H1 (cell line): ENCODE measurements around the gene ADO. TPM values are rescaled to one million over a fixed set of nuclear protein-coding genes. Genes with fewer than 3 reads are reported as not detected.

Experiments used
- CTCF ChIA-PET: fragments of 300-600 bp; sonication (Branson Sonifier 250); formaldehyde crosslinking; loops from one replicate; lab custom pipeline; 2021; ENCODE audit not compliant: partially characterized antibody; lab: Charles Lee
- POLR2A ChIA-PET: fragments of 300-600 bp; sonication (Branson Sonifier 250); formaldehyde crosslinking; loops from one replicate; lab custom pipeline; 2021; ENCODE audit warnings: inconsistent platforms; ENCODE audit not compliant: partially characterized antibody; lab: Charles Lee
- DNase-seq, 2 experiments: peaks; one replicate each; pipeline versions ENCODE4 v3.0.0 to v3.0.0-alpha.2; 2010 to 2022; ENCODE audit warnings: low spot score in 2 of 2, low read depth in 1 of 2, mixed read lengths in 1 of 2
- FAIRE-seq: peaks from 2 replicates; lab custom pipeline; 2011; peaks lifted over from hg19 to GRCh38; lab: Jason Lieb, UNC
- H2AFZ ChIP-seq: 2 replicates; pipeline ENCODE4 v1.8.1; 2012; ENCODE audit warnings: low read length, inconsistent platforms
- H2AK5ac ChIP-seq: 2 replicates; pipeline ENCODE4 v1.6.1; 2013; ENCODE audit warnings: low read depth, low read length
- H2BK120ac ChIP-seq: replicated peaks from 2 replicates; pipeline ENCODE3; 2013; ENCODE audit warnings: low read depth, low read length, inconsistent platforms
- H2BK12ac ChIP-seq: 2 replicates; pipeline ENCODE4 v1.6.1; 2013; ENCODE audit warnings: low read depth, low read length
- H2BK15ac ChIP-seq: 2 replicates; pipeline ENCODE4 v1.6.1; 2013; ENCODE audit warnings: low read length
- H2BK20ac ChIP-seq: 2 replicates; pipeline ENCODE4 v1.6.1; 2013; ENCODE audit warnings: low read length
- H2BK5ac ChIP-seq: 2 replicates; pipeline ENCODE4 v1.6.1; 2013; ENCODE audit warnings: low read depth, low read length
- H3K14ac ChIP-seq: 2 replicates; pipeline ENCODE4 v1.6.1; 2013; ENCODE audit warnings: inconsistent platforms; ENCODE audit not compliant: insufficient read length
- H3K18ac ChIP-seq: 2 replicates; pipeline ENCODE4 v1.6.1; 2013; ENCODE audit warnings: low read length; ENCODE audit errors: extremely low read depth
- H3K23ac ChIP-seq: 2 replicates; pipeline ENCODE4 v1.6.1; 2013; ENCODE audit warnings: inconsistent platforms; ENCODE audit not compliant: insufficient read length
- H3K23me2 ChIP-seq: 2 replicates; pipeline ENCODE4 v1.6.1; 2013; ENCODE audit warnings: low read depth, low read length
- H3K27ac ChIP-seq: 2 replicates; pipeline ENCODE4 v1.6.1; 2011; ENCODE audit warnings: low read depth, low read length, inconsistent platforms
- H3K27me3 ChIP-seq, 4 experiments: replicated peaks in 1 of 4; 1 replicate in 1 of 4; 2 replicates in 3 of 4; pipeline versions ENCODE4 v1.6.1 to v1.8.1; 2011 to 2013; ENCODE audit warnings: low read length in 3 of 4, mild to moderate bottlenecking in 3 of 4, inconsistent platforms in 2 of 4, mixed read lengths in 2 of 4, moderate library complexity in 1 of 4; ENCODE audit not compliant: control insufficient read depth in 3 of 4, insufficient read depth in 3 of 4; ENCODE audit errors: extremely low read depth in 1 of 4
- H3K36me3 ChIP-seq, 4 experiments: 2 replicates each; pipeline versions ENCODE4 v1.6.1 to v1.8.1; 2011 to 2013; ENCODE audit warnings: mild to moderate bottlenecking in 4 of 4, low read length in 3 of 4, moderate library complexity in 2 of 4, control low read depth in 1 of 4, inconsistent platforms in 1 of 4; ENCODE audit not compliant: insufficient read depth in 4 of 4, control insufficient read depth in 2 of 4
- H3K4ac ChIP-seq: replicated peaks from 2 replicates; pipeline ENCODE3; 2013; ENCODE audit warnings: low read length, low read depth, mixed read lengths, inconsistent platforms; ENCODE audit not compliant: insufficient read length
- H3K4me1 ChIP-seq, 4 experiments: replicated peaks in 1 of 4; 1 replicate in 1 of 4; 2 replicates in 3 of 4; pipeline versions ENCODE4 v1.6.1 to v1.8.1; 2011 to 2013; ENCODE audit warnings: low read length in 3 of 4, inconsistent platforms in 2 of 4, mixed read lengths in 1 of 4; ENCODE audit not compliant: insufficient read depth in 4 of 4, control insufficient read depth in 3 of 4
- H3K4me2 ChIP-seq, 2 experiments: 2 replicates each; pipeline versions ENCODE4 v1.6.1 to v1.8.1; 2011 to 2013; ENCODE audit warnings: low read depth in 2 of 2, low read length in 2 of 2, control low read depth in 1 of 2, inconsistent platforms in 1 of 2, mild to moderate bottlenecking in 1 of 2; ENCODE audit not compliant: insufficient read depth in 1 of 2
- H3K4me3 ChIP-seq, 4 experiments: fragments of 200-600, 300-600 bp in 1 of 4; sonication (generic), shearing (Covaris generic), sonication (Bioruptor Twin) in 1 of 4; 2 replicates each; pipeline versions ENCODE4 v1.5.1 to v1.8.1; 2011 to 2016; ENCODE audit warnings: low read length in 4 of 4, low read depth in 3 of 4, control low read depth in 2 of 4, inconsistent platforms in 2 of 4, mild to moderate bottlenecking in 2 of 4, mixed read lengths in 1 of 4, moderate library complexity in 1 of 4; ENCODE audit not compliant: insufficient read depth in 2 of 4; ENCODE audit errors: extremely low read depth in 1 of 4
- H3K56ac ChIP-seq: replicated peaks from 2 replicates; pipeline ENCODE3; 2013; ENCODE audit warnings: low read depth, mild to moderate bottlenecking, mixed read lengths, low read length, inconsistent platforms; ENCODE audit not compliant: insufficient read length
- H3K79me1 ChIP-seq: 2 replicates; pipeline ENCODE4 v1.6.1; 2013; ENCODE audit warnings: low read depth, low read length, control low read depth
- H3K79me2 ChIP-seq, 2 experiments: 2 replicates each; pipeline versions ENCODE4 v1.6.1 to v1.8.1; 2012 to 2013; ENCODE audit warnings: low read length in 2 of 2, mild to moderate bottlenecking in 2 of 2, inconsistent platforms in 1 of 2; ENCODE audit not compliant: insufficient read depth in 2 of 2, control insufficient read depth in 1 of 2
- H3K9ac ChIP-seq, 4 experiments: replicated peaks in 1 of 4; 1 replicate in 1 of 4; 2 replicates in 3 of 4; pipeline versions ENCODE4 v1.6.1 to v1.8.1; 2011 to 2013; ENCODE audit warnings: low read depth in 3 of 4, low read length in 3 of 4, control low read depth in 2 of 4, mild to moderate bottlenecking in 2 of 4, moderate library complexity in 2 of 4, inconsistent platforms in 1 of 4; ENCODE audit errors: extremely low read depth in 1 of 4
- H3K9me3 ChIP-seq, 2 experiments: 2 replicates each; pipeline versions ENCODE4 v1.6.1 to v1.8.1; 2012 to 2013; ENCODE audit warnings: mild to moderate bottlenecking in 2 of 2, moderate library complexity in 2 of 2, control low read depth in 1 of 2, inconsistent platforms in 1 of 2, low read depth in 1 of 2, low read length in 1 of 2, mixed read lengths in 1 of 2; ENCODE audit not compliant: insufficient read depth in 2 of 2
- H4K20me1 ChIP-seq, 2 experiments: replicated peaks in 1 of 2; 2 replicates each; pipeline versions ENCODE3 to v1.8.1; 2011 to 2013; ENCODE audit warnings: inconsistent platforms in 2 of 2, low read length in 2 of 2, mild to moderate bottlenecking in 1 of 2; ENCODE audit not compliant: insufficient read depth in 2 of 2, control insufficient read depth in 1 of 2
- H4K5ac ChIP-seq: 2 replicates; pipeline ENCODE4 v1.6.1; 2013; ENCODE audit warnings: low read length, low read depth, mixed read lengths, inconsistent platforms; ENCODE audit not compliant: insufficient read length
- H4K8ac ChIP-seq: 2 replicates; pipeline ENCODE4 v1.8.0; 2013; ENCODE audit warnings: mild to moderate bottlenecking, moderate library complexity, low read length, inconsistent platforms; ENCODE audit not compliant: insufficient read depth; ENCODE audit errors: extremely low read depth
- H4K91ac ChIP-seq: replicated peaks from 2 replicates; pipeline ENCODE3; 2013; ENCODE audit warnings: low read length, mixed read lengths, inconsistent platforms; ENCODE audit not compliant: insufficient read length
- CEBPB ChIP-seq: IDR thresholded peaks from 2 replicates; pipeline ENCODE4 v1.6.1; 2012; ENCODE audit warnings: low read depth, low read length
- FOSL1 ChIP-seq: IDR thresholded peaks from 2 replicates; pipeline ENCODE4 v1.6.1; 2011; ENCODE audit warnings: mild to moderate bottlenecking, low read depth, low read length, moderate library complexity; ENCODE audit not compliant: insufficient read depth
- MAX ChIP-seq: IDR thresholded peaks from 2 replicates; pipeline ENCODE4 v1.6.1; 2012; ENCODE audit warnings: inconsistent platforms
- RBBP5 ChIP-seq: IDR thresholded peaks from 2 replicates; pipeline ENCODE4 v1.7.1; 2012; ENCODE audit warnings: low read depth, mild to moderate bottlenecking, inconsistent platforms, low read length, moderate library complexity, borderline replicate concordance
- SIN3A ChIP-seq, 2 experiments: IDR thresholded peaks in 1 of 2; conservative IDR thresholded peaks in 1 of 2; 2 replicates each; pipeline ENCODE4 v1.6.1; 2011 to 2012; ENCODE audit warnings: low read length in 2 of 2, improper control_type of control experiment in 1 of 2, low read depth in 1 of 2, mild to moderate bottlenecking in 1 of 2
- polyA plus RNA-seq, 7 experiments: library from polyadenylated mRNA; depleted of rRNA in 3 of 7; stranded (reverse) in 5 of 7; unstranded in 2 of 7; fragments of >200 nt in 5 of 7; fragments of 200-250 nt in 2 of 7; gene quantifications; 1 replicate in 5 of 7; 2 replicates in 1 of 7; 4 replicates in 1 of 7; pipeline versions ENCODE4 v1.2.1 to v1.2.3, GENCODE V29; 2011 to 2013; ENCODE audit warnings: missing spikeins in 2 of 7, mixed read lengths in 2 of 7
- total RNA-seq: library from RNA; stranded (reverse); fragmentation: NEBNext Ultra II Directional; extraction: Animal tissue kit (Norgen Biotek cat#: 25700); gene quantifications from 2 replicates; pipeline ENCODE4 v1.2.1, GENCODE V29; 2021

The ADO gene
- total and polyA plus RNA-seq, 2 of the 8 experiments (the other 6 are each of a cell fraction or from before 2014, with no cell fraction given): 18.7 to 27.9 TPM

- H3K79me2 ChIP-seq: no peaks in the 10 kb centered on the region
- H3K27ac ChIP-seq: no peak overlapping the region
- H3K4me2 ChIP-seq: no peak overlapping the region
- H3K27me3 ChIP-seq: no peaks in the 10 kb centered on the region
- H2AK5ac ChIP-seq: no peak overlapping the region
- POLR2A ChIA-PET: no interaction called here
- H3K14ac ChIP-seq: no peak overlapping the region
- TF ChIP-seq FOSL1 (no peak), CEBPB (no peak), SIN3A (conservative IDR thresholded peaks at IDR 0.05 in 1 of 2, IDR thresholded peaks at IDR 0.05 in 1 of 2; ENCODE audit: low read depth in 1 of 2, low read length in 2 of 2) (no peak), MAX (no peak), RBBP5 (no peak)
- H2BK15ac ChIP-seq: no peak overlapping the region
- no peaks in the 10 kb centered on the region for H3K23me2 ChIP-seq
- no peak overlapping the region for H4K91ac ChIP-seq
- H4K20me1 ChIP-seq: no peaks in the 10 kb centered on the region
- H2BK12ac ChIP-seq: no peak overlapping the region
- H3K9me3 ChIP-seq: no peaks in the 10 kb centered on the region
- H3K79me1 ChIP-seq: no peaks in the 10 kb centered on the region
- H3K9ac ChIP-seq: no peak overlapping the region
- no peak overlapping the region for H2BK20ac ChIP-seq
- H3K4ac ChIP-seq: no peak overlapping the region
- no peak overlapping the region for H3K23ac ChIP-seq
- H3K18ac ChIP-seq: no peak overlapping the region
- CTCF ChIA-PET: interaction anchor here (1.2 kb wide), 1 partner anchor 211 kb away, joined by 3 read pairs; no protein-coding TSS in a partner anchor
- H2BK5ac ChIP-seq: no peak overlapping the region
- FAIRE-seq: no peak
- H3K4me1 ChIP-seq: no peaks in the 10 kb centered on the region
- H3K36me3 ChIP-seq: no peaks in the 10 kb centered on the region
- H4K8ac ChIP-seq: no peak overlapping the region
- no peak overlapping the region for H4K5ac ChIP-seq
- no peak overlapping the region for H3K56ac ChIP-seq
- no peak overlapping the region for H2AFZ ChIP-seq
- no peak overlapping the region for H3K4me3 ChIP-seq
- DNase-seq: no peak
- no peak overlapping the region for H2BK120ac ChIP-seq
Measured at GRCh38 chr10:62847433-62847832, 42.9 kb downstream of the ADO start.
